ELF-1 (cell line): Measurements from ENCODE around the gene TLE7.

Source experiments
- DNase-seq: peaks from one replicate; pipeline ENCODE4 v3.0.0-alpha.2; 2016; ENCODE audit warnings: low read depth, low spot score

TLE7 gene

GRCh38 chr16:71448274-71448866 lies 6.5 kb upstream of the TLE7 start:
- DNase-seq: no peak

DNA sequence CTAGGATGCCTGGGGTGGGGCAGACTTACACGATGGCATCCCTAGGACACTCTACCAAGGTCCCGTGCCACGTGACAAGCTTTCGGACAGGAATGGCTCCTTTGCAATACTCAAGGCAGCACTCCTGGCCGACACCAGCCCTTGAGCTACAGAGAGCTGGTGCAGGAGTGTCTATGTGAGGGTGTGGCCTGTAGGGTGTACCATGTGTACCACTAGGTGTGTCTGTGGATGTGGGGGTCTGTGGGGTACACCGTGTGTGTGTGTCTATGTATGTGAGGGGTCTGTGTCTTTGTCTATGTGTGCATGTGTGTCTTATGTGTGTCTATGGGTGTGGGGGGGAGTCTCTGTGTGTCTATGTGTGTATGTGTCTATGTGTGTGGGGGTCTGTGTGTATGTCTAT lies 1.9 kb upstream of the TLE7 start:
- no peak for DNase-seq

DNA sequence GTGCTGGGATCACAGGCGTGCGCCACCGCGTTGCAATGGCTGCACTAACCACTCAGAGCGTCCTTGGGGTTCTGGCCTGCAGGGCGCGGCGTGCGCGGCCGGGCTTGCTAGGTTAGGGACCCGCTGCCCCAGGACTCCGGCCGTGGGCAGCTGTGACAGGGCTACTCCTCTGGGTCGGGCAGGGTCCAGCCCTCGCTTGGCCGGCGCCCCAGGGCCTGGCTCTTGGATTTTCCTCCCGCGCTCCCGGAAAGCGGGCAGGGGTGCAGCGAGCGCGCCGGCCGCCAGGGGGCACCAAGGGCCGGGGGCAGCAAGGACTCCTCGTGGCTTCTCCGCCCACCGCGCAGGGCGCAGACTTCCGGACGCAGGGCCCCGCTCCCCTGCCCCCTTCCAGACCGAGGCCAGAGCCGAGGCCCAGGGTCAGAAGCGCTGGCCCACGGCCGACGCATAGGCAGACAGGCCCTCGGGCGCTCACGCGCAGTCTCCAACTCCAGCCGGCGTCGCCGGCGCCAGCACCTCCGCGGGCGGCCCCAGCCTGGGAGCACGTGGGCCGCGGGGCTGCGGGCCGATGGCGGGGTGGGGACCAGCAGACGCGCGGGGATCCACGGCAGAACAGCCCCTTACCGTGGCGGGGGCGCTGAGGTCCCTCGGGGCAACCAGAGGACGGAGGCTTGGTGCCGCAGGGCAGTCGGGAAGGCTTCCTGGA lies 355 bp downstream of the TLE7 start:
- DNase-seq: peak; percentile 73

GRCh38 chr16:71440669-71441347 lies 1.0 kb downstream of the TLE7 start:
- peak; percentile 10 for DNase-seq

GRCh38 chr16:71439523-71439922 lies 2.3 kb downstream of the TLE7 start:
- DNase-seq: no peak

DNA sequence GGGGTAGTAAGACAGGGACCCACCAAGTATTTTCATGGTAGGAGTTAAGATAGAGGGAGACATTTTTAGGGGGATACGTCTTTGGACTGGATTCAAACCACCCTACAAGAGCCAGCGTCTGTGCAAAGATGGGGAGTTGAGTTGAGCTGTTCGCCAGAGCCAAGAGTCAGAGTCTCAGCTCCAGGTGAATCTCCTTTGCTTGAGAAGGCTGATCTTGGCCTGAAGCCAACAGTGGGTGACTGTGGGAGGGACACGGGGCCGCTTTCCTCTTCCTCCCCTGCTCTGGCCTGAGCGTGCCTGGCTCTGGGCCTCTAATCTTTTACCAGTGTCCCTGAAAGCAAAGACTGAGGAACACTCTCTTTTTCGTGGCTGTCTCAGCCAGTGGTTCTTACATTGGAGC lies 5.4 kb downstream of the TLE7 start:
- no peak for DNase-seq

DNA sequence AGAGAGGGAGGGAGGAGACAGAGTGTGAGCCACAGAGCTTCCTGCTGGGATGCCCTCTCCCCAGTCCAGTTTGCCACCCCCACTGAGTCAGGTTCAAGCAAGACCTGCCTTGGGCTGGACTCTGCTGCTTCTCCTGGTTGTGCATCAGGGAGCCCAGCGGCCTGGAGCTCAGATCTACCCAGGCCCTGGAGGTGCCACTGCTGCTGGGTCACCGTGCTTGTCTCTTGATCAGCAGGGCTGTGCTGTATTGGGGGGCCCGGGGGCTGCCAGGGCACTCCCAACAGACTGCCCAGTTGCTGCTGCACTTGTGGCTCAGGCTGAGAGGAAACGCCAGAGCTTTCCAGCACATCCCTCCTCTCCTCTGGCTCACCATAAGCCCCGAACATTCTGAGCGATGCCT lies 8.9 kb downstream of the TLE7 start:
- no peak for DNase-seq

DNA sequence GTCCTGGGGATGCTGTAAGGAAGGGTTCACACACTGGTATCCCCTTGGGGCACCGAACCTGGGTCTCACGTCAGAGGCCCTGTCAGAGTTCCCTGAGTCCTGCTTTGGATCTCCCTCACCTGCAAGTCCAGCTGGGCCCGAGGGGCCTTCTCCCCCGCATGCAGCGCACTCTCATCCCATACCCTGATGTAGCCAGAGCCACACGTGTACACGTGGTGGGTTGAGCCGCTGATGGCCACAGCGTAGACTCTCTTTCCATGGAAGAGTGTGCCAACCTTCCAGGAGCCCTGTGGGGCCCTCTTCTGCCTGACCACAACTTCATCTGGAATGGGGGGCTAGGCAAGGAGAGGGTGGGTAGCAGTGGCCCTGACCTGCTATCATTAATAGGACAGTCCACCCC lies 9.9 kb downstream of the TLE7 start:
- DNase-seq: no peak

DNA sequence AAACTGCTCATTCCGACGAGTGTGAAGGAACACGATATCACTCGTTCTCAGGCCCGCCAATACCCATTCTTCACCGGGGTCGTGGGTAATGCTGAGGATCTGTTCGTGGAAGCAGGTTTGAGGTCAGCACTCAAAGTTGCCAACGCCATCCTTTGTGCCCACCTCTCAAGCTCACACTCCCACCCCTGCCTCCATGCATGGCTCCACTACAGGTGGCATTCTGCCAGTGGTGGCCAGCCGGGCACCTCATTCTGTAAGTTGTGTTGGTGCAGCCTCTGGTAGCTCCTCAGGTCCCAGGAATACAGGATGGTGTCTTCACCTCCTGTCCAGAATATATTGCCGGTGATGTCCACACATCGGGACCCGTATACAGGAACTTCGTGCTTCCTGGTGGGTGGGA lies 10.7 kb downstream of the TLE7 start:
- DNase-seq: no peak

DNA sequence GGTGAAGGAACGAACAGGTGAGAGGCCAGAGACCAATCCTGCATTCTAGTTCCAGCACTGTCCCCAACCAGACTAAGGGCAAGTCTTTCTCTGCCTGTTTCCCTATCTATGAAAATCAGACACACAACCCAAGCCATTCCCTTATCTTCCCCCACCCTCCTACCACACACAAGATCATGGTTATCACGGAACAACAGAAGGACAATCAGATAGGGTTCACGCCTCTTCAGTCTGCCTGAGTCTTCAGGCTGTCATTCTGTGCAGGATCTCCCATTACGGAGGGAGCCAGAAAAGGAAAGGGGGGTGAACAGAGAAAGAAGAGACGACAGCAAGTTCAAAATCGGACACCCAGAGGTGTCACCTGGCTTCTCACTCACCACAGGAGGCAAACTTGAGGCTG lies 11.1 kb downstream of the TLE7 start:
- DNase-seq: no peak

- no peak for DNase-seq
These were observed 12.3 kb downstream of the TLE7 start for GRCh38 chr16:71429581-71429980.

DNA sequence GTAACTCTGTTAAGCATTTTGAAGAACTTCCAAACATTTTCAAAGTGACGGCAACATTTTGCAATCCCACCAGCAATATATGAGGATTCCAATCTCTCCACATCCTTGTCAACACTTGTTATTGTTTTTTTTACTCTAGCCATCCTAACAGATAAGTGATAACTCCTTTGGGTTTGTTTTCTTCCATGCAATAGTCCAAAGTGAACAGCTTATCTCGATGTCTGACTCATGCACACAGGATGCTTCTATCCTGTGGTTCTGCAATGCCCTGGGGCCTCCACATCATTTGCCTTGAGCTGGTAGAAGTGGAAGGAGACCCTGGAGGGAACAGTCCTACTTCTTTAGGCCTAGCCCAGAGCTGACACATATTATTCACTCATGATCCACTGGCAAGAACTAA lies 13.0 kb downstream of the TLE7 start:
- DNase-seq: no peak

GRCh38 chr16:71428385-71428784 lies 13.5 kb downstream of the TLE7 start:
- no peak for DNase-seq

GRCh38 chr16:71426880-71427615 lies 14.8 kb downstream of the TLE7 start:
- no peak for DNase-seq

DNA sequence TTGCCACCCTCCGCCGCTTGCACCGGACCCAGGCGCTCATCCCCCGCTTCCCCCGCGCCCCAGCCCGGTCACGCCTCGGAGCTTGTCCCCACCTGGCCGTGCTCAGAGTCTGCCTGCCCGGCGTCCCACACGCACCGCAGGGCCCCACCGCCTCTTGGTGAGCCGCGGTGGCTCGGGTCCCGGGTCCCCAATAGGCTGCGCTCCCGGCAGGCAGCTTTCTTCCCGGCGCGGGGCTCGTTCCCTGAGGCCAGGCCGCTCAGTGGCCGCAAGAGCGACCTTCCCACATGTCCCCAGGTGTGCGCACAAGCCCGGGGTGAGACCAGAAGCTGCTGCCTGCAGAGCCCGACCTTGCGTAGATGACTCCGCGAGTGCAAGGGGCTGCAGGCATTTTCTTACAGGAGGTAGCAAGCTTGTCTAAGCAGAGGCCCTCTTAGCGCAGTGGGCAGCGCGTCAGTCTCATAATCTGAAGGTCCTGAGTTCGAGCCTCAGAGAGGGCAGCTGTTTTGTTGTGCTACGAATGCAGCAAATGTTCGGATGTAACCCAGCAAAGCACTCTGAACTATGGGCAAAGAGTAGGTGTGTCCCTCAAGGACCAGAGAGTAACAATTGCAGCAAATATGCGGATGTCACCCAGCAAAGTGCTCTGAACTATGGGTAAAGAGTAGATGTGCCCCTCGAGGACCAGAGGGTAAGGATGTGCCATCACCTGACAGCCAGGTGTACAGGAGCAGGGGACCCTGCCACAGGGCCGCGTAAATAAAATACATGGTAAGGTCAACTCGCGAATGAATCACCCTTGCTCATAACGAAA lies 15.6 kb downstream of the TLE7 start:
- DNase-seq: peak; percentile 96

DNA sequence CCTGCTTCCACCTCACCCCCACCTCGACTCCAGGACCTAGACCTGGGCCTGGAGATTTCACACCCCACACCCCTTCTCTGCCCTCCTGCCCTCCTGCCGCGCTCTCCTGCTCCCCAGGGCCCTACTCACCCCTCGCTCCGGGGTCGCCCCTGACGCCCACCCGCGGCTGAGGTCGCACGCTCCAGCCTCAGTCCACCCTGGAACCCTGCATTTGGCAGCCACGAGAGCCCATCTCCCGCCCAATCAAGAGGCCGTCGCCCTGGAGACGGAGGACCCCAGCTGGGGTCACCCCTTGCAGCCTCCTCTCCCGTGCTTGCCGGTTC lies 16.1 kb downstream of the TLE7 start:
- DNase-seq: no peak

DNA sequence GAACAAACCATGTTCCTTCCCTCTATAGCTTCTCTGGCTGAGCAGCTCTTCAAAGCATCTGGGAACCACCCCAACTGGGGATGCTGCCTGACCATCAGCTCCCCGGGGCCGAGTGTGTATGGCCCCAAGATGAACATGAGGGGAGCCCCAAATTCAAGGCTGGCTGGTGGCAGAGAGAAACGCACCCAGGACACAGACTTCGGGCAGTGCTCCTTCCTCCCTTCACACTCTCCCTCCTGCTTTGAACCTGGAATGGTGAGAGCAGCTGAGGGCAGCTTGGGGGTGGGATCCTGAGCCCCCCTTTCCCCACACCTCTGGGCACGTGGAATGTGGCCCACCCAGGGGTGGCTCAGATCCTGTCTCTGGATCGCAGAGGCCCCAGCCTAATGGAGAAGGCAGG lies 17.2 kb downstream of the TLE7 start:
- DNase-seq: no peak

GRCh38 chr16:71423865-71424264 lies 18.0 kb downstream of the TLE7 start:
- DNase-seq: no peak

DNA sequence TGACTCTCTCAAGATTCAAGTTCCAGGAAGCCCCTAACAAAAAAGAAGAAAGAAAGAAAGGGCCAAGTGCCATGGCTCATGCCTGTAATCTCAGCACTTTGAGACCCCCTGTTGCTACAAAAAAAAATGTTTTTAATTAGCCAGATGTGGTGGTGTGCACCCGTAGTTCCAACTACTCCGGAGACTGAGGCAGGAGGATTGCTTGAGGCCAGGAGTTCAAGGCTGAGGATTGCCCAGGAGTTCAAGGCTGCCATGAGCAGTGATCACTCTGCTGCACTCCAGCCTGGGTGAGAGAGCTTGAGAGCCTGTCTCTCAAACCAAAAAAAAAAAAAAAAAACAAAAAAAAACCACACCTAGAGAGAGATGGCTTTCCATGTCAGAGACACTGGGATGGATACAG lies 18.8 kb downstream of the TLE7 start:
- no peak for DNase-seq

GRCh38 chr16:71421911-71422310 lies 19.9 kb downstream of the TLE7 start:
- peak; percentile 70 for DNase-seq

DNA sequence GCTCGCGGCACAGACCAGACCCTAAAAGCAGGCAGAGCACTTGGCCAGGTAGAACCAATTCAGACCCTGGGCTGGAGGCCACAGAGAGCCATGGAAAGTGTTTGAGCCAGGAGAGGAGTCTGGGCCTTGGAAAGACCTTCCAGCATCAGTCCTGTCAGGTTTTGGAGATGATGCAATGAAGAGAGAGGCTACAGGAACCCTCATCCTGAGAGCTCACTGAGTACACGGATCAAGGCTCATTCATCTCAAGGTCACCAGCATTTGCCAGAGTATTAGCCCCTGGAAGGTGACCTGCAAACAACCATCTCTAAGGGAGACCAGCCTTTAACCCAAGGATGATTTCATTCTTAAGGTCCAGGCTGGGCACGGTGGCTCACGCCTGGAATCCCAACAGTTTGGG lies 27.8 kb downstream of the TLE7 start:
- DNase-seq: no peak

- DNase-seq: no peak
These were observed 28.5 kb downstream of the TLE7 start for GRCh38 chr16:71413341-71413740.
